Right ventricle myocardium superior (tissue), 1 donor: ENCODE data around the gene HK3. TPM values are rescaled to one million over a fixed set of nuclear protein-coding genes. Genes with fewer than 3 reads are reported as not detected.

ENCODE experiments used
- ATAC-seq: fragments of 200-7000 bp; cut with Tn5 transposase; one replicate; pipeline ENCODE4 v1.9.1; 2020; ENCODE audit warnings: mild to moderate bottlenecking; ENCODE audit not compliant: poor library complexity
- DNase-seq: peaks from one replicate; pipeline ENCODE4 v3.0.0-alpha.2; 2020
- intact Hi-C: fragments of 100-400 bp; cut with DNase I; formaldehyde crosslinking; loops from one replicate; pipeline ENCODE4 v1.11.2; 2022
- total RNA-seq: library from RNA; stranded (reverse); fragmentation: NEBNext Ultra II Directional; extraction: Animal tissue kit (Norgen Biotek cat#: 25700); gene quantifications from one replicate; pipeline ENCODE4 v1.2.1, GENCODE V29; 2021
- donor health status: DM: no; HTN: yes; CAD: no; lungs with severe emphysema.

The HK3 gene
- total RNA-seq, 1 donor from 2014 or later: 7.2 TPM

DNA sequence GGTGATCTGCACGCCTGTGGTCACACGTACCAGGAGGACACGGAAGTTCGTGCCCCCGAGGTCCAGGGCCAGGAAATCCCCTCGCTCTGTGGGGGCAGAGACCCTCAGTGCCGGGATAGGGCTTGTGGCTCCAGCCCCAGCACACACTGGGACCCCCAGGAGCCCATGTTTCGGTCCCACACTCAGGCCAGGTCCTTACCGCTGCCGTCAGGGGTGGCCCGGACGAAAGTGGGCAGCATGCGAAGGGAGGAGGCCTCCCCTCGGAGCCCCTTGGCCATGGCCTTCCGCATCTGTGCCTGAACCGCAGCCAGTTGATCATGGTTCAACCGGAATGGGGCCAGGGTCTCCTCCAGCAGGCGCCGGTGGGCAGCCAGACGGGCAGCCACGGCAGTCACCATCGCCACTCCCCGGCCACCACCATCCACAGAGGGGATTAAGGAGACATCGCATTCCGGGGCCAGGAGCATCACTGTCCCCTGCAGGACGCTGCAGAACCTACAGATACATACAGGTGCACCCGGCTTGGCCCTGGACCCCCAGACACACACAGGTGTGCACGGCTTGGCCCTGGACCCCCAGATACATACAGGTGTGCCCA, 11.8 kb downstream of the HK3 start:
- ATAC-seq: no peak
- DNase-seq: peak; percentile 18
- intact Hi-C loops: no loop called here

DNA sequence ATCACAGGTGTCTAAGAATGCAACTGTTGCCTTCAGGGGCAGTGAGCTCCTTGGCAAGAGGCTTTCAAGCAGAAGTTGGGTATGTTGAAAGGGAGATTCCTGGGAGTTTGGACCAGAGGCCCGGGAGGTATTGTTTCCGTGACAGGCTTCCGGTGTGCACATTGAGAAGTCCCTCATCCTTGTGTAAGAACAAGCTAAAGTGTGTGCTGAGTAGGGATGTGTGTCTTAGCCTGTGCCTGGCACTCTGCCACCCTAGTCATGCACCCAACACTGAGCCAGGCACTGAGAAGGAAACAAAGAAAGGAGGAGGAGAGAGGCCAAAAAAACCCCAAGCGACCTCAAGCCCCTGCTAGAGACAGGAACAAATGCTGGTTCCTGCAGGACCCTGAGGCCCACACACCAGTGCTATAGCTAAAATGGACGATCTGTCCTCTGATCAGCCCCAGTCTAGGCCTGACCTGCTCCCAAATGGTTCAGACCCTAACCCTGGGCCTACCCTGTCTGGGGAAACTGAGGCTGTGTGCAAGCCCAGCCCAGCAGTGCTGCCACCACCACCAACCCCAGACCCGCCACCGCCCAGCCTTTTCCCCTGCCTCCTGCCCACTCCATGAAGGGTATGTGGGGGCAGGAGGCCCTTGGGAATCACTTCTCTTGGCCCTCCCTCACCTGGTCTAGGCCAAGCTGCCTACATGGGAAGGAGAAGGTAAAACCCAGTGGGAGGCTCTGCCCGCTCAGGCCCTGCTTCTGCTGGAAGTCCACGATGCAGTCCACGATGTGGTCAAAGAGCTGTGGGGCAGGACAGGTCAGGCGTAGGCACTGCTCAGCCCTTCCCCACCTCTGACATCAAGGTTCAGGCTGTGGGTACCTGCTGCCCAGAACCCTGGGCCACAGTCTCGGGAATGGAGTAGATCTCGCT, 12.6 kb downstream of the HK3 start:
- DNase-seq: no peak
- no peak for ATAC-seq
- intact Hi-C loops: no loop called here

DNA sequence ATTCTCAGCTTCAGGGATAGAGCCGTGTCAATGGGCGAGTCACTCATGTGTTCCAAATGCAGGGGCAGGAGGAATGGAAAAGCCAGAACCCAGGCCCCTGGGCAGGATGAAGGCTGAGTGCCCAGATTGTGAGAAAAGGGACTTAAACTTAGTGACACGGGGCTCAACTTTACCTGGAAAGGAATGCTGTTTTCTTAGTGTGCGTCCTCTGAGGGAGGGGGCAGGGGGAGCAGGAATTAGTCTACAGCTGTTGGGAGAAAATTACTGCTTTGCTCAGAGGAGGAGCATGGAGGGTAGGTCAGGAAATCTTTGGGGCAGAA, 14.6 kb downstream of the HK3 start:
- DNase-seq: no peak
- intact Hi-C loops: no loop called here
- ATAC-seq: no peak

DNA sequence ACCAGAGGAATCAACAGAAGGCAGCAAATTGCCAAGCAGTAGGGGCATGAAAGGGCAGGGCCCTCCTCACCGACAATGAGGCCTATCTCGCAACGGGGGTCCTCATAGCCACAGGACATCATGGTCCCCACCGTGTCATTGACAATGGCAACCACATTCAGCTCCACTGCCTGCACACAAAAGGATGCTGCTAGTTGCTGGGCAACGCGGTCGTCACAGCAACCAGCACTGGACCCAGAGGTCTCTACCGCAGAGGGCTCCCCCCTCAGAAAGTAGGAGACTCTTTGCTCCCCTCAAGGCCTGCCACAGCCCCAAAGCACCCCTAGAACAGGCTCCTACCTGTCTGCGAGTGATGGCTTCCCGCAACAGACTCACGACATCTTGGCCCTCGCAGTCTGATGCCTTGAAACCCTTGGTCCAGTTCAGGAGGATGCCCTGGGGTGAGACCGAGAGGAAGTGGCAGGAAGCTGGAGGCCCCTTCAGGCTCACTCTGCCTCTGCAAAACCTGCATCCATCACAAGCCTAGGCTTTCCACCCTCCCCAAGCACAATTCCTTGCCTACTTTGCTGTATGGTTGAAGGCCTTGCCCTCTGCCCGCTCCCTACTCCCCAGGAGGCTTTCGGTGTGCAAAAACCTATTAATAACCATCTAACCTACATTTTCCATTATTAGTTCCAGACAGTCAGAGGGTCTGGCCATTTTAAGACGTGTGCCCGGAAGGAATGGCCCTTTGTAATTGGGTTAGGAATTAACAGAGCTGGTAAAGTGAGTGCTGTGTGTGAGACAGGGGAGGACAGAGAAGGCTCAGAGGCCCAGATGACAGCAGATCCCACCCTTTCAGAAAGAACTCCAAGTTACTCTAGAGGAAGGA, 15.2 kb downstream of the HK3 start:
- DNase-seq (peak; percentile 27), ATAC-seq (no peak)
- intact Hi-C loops: no loop called here

DNA sequence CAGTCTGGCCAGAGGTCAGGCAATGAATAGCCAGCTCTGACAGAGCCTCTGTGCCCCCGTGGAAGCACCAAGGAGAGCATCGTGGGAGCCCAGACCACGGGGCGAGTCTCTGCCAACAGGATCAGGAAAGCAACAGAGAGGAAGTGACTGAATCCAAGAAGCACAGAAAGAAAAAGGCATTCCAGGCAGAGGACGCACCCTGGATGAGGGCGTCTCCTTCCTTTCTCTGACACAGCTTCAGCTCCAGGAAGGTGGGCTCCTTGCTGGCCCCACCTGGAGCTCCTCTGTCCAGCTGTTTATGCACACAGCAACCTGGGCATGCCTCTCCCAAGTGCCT, 16.6 kb downstream of the HK3 start:
- intact Hi-C loops: no loop called here
- ATAC-seq (no peak), DNase-seq (no peak)

DNA sequence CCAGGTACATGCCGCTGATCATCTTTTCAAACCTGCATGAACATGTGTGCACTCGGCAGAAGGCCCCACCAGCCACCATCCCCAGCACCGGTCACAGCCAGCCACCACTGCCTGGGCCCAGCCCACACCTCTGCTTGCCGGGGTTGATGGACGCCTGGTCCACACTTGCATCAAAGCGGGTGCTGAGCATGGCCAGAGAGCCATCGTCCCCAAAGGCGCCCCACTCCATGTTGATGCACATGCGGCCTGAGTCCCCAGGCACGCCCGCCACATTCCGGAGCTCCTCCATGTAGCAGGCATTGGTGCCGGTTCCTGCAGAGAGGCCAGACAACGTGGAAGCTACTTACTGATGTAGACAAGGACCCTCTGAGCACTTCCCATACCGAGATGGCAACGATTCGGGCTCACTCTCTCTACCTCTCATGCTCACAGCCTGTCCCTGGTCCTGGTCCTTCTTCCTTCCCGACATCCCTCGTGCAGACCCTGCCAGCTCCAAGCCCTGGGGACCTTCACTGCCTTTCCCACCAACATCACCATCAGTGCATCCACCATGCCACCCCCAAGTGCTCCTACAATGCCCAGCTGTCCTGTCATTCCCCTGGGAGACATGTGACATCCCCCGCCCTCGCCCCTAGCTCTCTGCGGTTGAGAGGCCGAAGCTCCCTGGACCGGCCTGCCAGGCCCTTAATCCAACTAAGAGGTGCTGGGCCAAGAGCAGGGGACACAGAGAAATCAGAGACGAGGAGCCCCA, 17.2 kb downstream of the HK3 start:
- no peak for ATAC-seq
- peak; percentile 29 for DNase-seq
- intact Hi-C loops: no loop called here

DNA sequence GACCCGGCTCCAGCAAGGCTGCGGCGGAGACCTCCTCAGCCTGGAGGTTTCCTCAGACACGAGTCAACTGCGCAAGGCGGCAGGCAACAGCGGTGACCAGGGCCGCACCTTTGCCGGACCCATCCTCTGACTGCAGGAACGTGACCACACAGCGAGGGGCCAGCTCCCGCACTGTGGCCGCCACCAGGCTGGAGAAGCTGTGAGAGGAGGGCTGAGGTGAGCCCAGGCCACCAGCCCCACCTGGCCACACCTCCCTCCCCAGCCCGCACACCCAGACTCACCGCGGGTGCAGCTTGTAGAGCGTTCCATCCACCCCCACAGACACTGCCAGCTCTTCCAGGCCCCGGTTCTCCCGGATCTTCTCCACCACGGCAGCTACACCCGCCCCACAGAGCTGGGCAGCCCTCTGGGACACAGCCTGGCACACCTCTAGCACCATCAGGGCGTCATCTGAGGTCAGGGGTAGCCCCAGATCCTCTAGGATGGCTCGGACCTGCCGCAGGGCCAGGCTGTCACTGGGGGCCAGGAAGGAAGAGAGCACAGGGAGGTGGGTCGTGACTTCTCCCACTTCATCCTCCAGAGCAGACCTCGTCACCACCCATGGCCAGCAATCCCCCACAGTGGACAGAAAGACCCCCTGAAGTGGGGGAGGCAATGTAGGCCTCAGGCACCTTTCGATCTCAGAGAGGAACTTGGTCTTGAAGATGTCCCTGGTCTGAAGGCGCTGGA, 18.0 kb downstream of the HK3 start:
- intact Hi-C loops: no loop called here
- ATAC-seq (no peak), DNase-seq (peak; percentile 32)

DNA sequence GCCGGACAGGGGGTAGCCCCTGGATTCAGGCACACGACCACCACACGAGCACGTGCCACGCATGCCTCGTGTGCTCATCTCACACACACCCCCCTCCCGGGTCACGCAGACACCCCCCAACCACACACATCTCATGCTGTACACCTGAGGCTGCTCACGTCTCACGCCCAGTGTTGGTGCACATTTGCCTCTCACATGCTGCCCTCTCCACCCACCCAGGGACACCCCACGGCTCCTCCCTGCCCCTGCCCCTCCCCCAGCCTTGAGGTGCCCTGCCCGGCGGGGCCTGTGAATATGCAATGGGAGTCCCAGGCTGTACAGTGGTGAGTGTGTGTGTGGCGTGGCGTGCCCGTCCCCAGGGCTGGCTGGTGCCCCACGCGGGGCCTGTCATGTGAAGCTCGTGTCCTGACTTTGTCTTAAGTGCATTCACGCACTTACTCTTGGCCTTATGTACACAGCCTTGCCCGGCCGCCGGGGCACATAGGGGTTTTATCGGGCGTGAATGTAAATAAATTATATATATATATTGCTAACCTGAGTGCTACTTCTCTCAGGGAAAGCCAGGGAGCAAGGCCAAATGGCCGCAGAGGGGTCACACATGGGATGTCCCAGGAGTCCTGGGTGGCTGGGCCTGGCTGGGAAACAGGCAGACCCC, 18.7 kb downstream of the HK3 start:
- intact Hi-C loops: no loop called here

DNA sequence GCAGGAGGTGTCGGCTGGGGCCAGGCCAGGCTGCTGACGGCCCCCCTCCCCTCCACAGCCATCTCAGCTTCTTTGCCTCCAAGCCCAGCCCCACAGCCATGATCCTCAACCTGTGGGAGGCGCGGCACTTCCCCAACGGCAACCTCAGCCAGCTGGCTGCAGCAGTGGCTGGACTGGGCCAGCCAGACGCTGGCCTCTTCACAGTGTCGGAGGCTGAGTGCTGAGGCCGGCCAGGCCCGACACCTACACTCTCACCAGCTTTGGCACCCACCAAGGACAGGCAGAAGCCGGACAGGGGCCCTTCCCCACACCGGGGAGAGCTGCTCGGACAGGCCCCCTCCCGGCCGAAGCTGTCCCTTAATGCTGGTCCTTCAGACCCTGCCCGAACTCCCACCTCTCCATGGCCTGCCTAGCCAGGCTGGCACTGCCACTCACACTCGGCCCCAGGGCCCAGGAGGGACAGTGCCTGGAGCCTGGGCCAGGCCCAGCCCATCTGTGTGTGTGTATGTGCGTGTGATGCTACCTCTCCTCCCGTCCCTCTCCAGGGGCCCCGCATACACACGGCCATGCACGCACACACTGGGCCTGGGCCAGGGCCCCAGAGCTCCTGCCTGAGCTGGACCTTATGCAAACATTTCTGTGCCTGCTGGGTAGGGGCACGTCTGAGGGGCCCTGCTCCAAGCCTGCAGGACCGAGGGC, 19.3 kb downstream of the HK3 start:
- ATAC-seq (no peak), DNase-seq (peak; percentile 29)

More for the DNA sequence above, 18.7 kb downstream of the HK3 start:
- ATAC-seq (no peak), DNase-seq (peak; percentile 32)

DNA sequence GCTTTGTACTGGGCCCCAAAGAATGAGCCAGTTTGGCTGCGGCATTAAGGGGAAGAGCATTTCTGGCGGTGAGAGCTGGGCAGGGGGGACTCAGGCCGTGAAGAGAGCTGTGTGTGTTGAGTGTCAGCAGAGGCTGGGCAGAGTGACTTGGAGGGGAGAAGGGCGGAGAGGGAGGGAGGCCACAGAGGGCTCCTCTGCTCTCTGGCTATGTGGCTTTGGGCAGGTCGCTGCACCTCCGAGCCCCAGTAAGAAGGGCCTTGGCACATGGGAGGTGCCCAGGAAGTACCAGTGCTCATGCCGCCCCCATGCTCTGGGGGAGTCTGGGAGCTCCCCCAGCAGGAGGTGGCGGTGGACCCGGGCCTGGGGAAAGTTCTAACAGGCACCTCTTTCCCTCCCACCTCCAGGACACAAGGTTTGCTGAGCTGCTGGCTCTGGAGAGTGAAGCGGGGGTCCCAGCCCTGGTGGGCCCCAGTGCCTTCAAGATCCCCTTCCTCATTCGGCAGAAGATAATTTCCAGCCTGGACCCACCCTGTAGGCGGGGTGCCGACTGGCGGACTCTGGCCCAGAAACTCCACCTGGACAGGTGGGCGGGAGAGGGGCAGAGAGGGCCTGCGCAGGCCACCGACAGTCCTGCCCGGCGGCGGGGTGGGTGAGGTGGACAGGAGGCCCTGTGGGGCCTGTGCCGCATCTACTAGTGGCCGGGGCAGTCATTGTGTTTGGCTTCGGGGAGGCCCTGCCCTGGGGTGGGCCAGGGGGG, 20.1 kb downstream of the HK3 start:
- intact Hi-C loops: no loop called here
- DNase-seq (no peak), ATAC-seq (no peak)

More for the DNA sequence above, 19.3 kb downstream of the HK3 start:
- intact Hi-C loops: no loop called here

DNA sequence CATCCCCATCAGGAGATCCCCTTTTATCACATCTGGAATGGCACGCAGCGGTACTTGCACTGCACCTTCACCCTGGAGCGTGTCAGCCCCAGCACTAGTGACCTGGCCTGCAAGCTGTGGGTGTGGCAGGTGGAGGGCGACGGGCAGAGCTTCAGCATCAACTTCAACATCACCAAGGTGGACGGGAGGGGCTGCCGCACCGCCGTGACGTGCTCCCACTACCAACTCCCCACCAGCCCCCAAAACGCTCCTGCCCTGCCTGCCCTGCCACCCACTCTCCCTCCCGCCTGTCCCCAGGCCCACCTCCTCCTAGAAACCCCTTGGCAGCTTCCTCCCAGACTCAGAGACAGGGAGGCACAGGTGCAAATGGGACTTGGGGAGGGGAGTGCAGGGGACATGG, 20.7 kb downstream of the HK3 start:
- no peak for DNase-seq
- no peak for ATAC-seq
- intact Hi-C loops: no loop called here

DNA sequence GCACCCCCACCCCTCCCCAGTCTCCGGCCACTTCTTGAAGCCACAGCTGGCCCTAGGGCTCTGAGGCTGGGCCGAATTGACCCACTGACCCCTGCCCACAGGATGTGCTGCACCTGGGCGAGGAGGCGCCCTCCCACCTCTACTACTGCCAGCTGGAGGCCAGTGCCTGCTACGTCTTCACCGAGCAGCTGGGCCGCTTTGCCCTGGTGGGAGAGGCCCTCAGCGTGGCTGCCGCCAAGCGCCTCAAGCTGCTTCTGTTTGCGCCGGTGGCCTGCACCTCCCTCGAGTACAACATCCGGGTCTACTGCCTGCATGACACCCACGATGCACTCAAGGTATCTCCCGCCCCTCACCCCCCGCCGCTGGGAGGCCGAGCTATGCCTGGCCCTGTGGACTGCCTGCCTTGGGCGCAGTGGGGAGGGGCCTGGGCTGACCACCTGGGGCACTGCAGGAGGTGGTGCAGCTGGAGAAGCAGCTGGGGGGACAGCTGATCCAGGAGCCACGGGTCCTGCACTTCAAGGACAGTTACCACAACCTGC, 21.3 kb downstream of the HK3 start:
- peak; percentile 12 for ATAC-seq
- no peak for DNase-seq
- intact Hi-C loops: no loop called here

DNA sequence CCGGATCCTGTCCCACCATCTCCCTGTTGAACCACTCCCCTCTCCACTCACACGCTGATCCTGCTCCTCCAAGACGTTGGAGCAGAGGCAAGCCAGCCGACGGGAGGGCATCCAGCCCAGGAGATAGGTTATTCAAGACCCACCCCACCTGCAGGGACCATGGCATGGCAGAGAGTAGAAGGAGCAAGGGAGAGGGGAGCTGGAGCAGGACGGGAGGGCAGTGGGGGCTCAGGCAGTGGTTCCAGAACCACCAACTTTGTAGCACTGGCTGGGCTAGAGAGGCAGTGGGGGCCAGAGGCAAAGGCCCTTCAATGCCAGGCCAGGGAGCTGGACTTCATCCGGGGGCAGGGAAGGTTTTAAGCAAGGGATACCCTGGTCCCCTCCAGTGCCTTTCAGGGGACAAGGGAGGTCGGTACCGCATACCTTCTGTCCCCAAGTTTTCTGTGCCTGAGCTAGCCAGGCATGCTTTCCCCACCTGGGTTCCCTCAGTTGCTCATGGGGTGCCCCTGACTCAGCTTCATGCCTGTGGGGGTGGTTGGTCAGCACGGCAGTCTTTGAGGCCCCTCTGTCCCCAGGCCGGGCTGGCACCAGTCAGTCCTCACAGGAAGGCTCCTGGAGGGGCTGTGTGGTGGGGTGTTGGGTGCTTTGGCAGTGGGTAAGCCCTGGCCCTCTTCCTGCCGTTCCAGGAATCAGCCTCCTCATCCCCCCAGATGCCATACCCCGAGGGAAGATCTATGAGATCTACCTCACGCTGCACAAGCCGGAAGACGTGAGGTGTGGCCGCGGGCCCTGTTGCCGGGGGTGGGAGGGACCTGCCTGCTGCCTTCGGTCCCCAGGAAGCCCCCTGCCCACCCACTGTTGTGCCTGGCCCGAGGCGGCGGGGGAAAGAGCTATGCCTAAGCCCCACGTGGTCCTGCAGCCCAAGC, 22.4 kb downstream of the HK3 start:
- DNase-seq (no peak), ATAC-seq (no peak)
- intact Hi-C loops: no loop called here

DNA sequence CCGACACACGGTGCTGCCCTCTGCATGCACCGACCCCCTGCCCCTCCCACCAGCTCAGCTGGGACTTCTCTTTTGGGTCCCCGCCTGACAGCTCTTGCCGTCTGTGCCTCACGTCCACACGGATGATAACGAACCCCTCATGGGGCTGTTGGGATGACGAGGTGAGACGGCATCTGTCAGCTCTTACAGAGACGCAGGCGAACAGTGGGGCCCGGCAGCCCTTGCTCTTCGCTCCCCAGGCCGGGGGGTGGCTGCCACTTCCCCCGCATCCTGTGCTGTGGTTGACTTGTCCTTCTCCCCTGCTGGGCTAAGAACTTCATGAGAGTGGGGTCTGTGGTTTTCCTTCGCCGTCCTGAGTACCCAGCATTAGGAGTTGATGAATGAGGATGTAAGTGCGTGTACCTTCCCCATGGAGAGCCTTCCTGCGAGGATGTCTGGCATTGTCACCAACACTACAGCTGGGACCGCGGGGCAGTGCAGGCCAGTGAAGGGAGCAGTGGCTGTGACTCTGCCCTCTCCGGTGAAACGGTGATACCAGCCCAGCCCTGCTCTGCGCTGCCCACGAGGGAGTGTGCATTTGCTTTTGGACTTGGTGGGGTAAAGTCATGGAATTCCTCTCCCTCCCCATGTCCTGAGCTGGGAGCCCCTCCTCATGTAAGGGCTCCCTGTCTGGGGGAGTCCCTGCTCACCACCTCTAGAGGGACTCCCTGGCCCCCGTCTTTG, 23.2 kb downstream of the HK3 start:
- no peak for DNase-seq
- intact Hi-C loops: no loop called here
- ATAC-seq: no peak
